Measurements from ENCODE around the gene JAG2. TPM values are rescaled to one million over a fixed set of nuclear protein-coding genes. Genes with fewer than 3 reads are reported as not detected.

Gene JAG2
- total and polyA plus RNA-seq, 2 of the 13 experiments (the other 11 are each of a cell fraction or from before 2014, with no cell fraction given): 0.04 to 0.16 TPM

- Histone ChIP-seq H3K79me2 (ENCODE audit: insufficient read depth, low read length) (no peaks in the 10 kb centered on the region), H3K4me2 (ENCODE audit: low read depth, low read length) (no peak overlapping the region), H3K4me1 (ENCODE audit: insufficient read depth, low read length) (peaks cover 10% of the 10 kb centered on the region; the same call in 1 of the 2 replicates), H3K9ac (ENCODE audit: insufficient read depth, low read depth, low read length) (no peak overlapping the region), H3K27ac (ENCODE audit: extremely low read length, insufficient read depth, low read length) (no peak overlapping the region), H3K36me3 (replicated peaks in 1 of 2; ENCODE audit: control insufficient read depth in 1 of 2, insufficient read depth in 2 of 2, low read length in 2 of 2) (peaks cover 0 to 2% of the 10 kb centered on the region in 2 experiments; a peak in 1 of 5 replicates), H2AFZ (ENCODE audit: low read length) (no peak overlapping the region), H3K27me3 (ENCODE audit: control insufficient read depth in 1 of 2, insufficient read depth in 2 of 2, low read length in 2 of 2) (peaks cover under 1 to 9% of the 10 kb centered on the region in 2 experiments; a peak in 4 of 5 replicates), H3K9me3 (ENCODE audit: low read length) (no peaks in the 10 kb centered on the region), H3K4me3 (replicated peaks in 1 of 3; ENCODE audit: insufficient read depth in 1 of 3, low read depth in 2 of 3, low read length in 3 of 3) (no peak overlapping the region), H4K20me1 (ENCODE audit: insufficient read depth, low read length) (no peaks in the 10 kb centered on the region; the same call in 1 of the 2 replicates)
- WGBS (ENCODE audit: low lambda C conversion rate): no CpG with 5 or more reads among the region's 5 CpGs
- FAIRE-seq (no peak), ATAC-seq (peak; percentile 6), DNase-seq (ENCODE audit: low spot score) (no peak)
- CTCF ChIA-PET (ENCODE audit: low intra/inter-chr PET ratio, low total read pairs): no interaction called here
- intact Hi-C loops (cut with micrococcal nuclease; ENCODE audit: unreplicated experiment) (no loop called here), in situ Hi-C loops (cut with HindIII; ENCODE audit: extremely low pct_ligation_motif_present, low pct_unique_long_range_greater_than_20kb) (no loop called here)
- TF ChIP-seq ZNF143 (CRISPR knock-in tag; IDR thresholded peaks at IDR 0.05) (no peak), THAP11 (CRISPR knock-in tag; IDR thresholded peaks at IDR 0.05) (no peak), PAX8 (CRISPR knock-in tag; IDR thresholded peaks at IDR 0.05; ENCODE audit: borderline replicate concordance) (no peak), ARID5B (CRISPR knock-in tag; IDR thresholded peaks at IDR 0.05) (no peak)
- POLR2A ChIA-PET: no interaction called here
- BruUV-seq (replicated peaks): no TSS peak
Measured at GRCh38 chr14:105206873-105207272, 38.3 kb upstream of the JAG2 start.
